Measurements from ENCODE around the gene KIF4B.
"Not testable (repeated sequence)": the region's sequence is repeated elsewhere in the genome, so short reads cannot be mapped to it uniquely, and the experiment has no call there.

Gene KIF4B, protein sequence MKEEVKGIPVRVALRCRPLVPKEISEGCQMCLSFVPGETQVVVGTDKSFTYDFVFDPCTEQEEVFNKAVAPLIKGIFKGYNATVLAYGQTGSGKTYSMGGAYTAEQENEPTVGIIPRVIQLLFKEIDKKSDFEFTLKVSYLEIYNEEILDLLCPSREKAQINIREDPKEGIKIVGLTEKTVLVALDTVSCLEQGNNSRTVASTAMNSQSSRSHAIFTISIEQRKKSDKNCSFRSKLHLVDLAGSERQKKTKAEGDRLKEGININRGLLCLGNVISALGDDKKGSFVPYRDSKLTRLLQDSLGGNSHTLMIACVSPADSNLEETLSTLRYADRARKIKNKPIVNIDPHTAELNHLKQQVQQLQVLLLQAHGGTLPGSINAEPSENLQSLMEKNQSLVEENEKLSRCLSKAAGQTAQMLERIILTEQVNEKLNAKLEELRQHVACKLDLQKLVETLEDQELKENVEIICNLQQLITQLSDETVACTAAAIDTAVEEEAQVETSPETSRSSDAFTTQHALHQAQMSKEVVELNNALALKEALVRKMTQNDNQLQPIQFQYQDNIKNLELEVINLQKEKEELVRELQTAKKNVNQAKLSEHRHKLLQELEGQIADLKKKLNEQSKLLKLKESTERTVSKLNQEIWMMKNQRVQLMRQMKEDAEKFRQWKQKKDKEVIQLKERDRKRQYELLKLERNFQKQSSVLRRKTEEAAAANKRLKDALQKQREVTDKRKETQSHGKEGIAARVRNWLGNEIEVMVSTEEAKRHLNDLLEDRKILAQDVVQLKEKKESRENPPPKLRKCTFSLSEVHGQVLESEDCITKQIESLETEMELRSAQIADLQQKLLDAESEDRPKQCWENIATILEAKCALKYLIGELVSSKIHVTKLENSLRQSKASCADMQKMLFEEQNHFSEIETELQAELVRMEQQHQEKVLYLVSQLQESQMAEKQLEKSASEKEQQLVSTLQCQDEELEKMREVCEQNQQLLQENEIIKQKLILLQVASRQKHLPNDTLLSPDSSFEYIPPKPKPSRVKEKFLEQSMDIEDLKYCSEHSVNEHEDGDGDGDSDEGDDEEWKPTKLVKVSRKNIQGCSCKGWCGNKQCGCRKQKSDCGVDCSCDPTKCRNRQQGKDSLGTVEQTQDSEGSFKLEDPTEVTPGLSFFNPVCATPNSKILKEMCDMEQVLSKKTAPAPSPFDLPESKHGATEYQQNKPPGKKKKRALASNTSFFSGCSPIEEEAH

DNA sequence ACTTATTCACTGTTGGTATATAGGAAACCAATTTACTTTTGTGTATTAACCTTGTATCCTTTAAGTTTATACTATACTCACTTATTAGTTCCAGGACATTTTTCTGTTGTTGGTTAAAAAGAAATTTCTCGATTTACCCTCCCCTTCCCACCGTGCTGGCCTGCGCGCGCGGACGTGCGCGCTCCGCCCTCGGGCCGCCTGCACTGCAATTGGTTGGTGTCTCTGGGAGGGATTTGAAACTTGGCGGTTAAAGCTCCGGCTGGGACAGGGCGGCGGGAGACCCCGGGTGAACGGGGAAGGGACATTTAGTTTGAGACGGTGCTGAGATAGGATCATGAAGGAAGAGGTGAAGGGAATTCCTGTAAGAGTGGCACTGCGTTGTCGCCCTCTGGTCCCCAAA, at the start of gene KIF4B:
Gene KIF4B (plus strand): TSS at position 230 of the 400 bp plus-strand sequence. CDS start 105 bp downstream, at position 335.
- DNase-seq, result no peak

DNA sequence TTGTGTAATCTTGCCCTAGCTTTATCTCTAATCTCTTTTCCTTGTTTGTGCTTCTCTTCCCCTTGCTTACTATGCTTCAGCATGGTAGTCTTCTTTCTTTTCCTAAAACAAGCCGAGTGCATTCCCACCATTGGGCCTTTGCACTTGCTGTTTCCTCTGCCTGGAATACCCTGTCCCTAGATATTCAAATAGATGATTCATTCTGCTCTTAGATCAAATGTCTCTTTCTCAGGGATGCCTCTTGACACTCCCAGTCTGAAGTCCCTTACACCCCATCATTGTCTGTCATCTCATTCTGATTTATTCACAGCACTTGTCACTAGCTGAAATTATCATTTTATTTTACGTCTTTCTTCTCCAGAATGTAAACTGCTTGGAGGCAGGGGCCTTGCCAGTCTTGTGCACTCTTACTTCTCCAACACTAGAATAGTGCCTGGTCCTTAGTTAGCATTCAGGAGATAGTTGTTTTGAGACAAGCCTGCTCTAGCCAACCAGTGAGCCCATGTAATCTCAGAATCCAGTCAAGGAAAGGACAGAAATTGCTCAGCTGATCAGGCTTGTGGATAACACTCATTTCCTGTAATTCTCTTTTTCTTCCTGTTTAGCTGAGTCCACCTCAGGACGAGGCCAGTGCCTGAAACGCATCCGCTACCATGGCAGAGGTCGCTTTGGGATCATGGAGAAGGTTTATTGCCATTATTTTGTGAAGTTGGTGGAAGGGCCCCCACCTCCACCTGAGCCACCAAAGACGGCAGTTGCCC, 47.3 kb upstream of the KIF4B start:
- DNase-seq, result no peak

DNA sequence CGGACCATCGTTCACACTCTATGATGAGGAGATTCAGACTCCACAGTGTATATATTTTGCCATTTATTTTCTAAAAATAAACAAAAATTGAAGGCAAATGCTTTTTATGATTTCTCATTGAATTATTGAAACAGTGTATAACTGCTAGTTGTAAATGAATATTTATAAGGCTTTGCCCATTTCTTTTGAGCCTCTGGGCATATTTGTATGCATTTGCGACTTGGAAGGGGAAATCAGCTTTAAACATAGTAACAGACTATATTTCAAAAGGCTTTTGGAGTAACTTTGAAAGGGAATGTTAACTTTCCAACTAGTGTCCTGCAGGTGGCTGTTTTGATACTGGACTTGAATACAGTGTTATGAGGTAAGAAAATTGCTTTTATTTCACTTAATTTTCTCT, 46.7 kb upstream of the KIF4B start:
- DNase-seq, result no peak

DNA sequence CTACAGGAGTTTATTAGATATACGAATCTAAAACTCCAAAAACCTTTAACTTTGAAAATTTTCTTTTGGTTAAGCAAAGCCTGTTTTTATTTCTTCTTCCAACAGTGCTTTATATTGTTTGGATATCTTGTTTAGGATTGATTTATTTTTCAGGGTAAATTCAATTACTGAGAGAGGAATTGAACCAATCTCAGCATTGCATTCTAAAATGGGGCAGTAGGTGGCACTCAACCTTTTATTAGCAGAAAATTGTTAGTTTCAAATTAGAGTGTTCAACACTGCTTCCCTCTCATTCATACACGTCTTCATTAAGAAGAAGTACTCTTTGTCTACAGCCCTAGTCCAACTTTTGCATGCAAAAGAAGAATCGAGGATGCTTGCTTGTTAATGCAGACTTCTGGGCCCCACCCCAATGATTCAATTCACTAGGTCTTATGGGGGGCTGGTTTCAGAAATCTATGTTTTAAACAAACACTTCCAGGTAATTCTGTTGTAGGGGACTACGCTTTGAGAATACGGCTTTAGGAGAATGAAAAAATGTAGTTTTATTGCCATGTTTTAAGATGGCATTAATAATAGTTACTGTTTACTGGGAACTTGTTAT, 46.0 kb upstream of the KIF4B start:
- no peak for DNase-seq

DNA sequence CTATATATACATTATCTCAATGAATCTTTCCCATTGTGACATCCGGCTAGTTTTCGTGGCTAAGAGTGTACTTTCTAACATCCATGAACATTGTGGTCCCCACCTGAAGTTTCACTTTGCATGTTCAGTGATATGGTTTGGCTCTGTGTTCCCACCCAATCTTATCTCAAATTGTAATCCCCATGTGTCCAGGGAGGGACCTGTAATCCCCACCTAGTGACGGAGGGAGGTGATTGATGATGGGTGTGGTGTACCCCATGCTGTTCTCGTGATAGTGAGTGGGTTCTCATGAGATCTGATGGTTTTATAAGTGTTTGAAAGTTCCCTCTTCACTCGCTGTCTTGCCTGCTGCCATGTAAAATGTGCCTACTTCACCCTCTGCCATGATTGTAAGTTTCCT, 44.6 kb upstream of the KIF4B start:
- DNase-seq, result no peak

DNA sequence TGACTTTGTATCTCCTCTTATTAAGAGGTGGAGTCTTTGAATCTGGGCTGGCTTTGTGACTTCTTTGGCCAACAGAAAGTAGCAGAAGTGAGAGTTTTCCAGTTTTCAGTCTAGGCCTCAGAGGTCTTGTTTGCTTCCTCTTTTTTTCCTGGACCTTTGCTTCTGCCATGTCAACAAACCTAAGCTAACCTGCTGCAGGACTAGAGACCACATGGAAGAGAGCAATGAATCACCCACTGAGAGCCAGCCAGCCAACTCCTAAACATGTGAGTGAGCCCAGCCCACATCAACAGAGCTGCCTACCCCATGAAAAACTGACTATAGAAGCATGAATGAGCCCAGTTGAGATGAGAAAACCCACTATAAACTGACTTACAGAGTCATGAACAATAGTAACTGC, 42.8 kb upstream of the KIF4B start:
- no peak for DNase-seq

DNA sequence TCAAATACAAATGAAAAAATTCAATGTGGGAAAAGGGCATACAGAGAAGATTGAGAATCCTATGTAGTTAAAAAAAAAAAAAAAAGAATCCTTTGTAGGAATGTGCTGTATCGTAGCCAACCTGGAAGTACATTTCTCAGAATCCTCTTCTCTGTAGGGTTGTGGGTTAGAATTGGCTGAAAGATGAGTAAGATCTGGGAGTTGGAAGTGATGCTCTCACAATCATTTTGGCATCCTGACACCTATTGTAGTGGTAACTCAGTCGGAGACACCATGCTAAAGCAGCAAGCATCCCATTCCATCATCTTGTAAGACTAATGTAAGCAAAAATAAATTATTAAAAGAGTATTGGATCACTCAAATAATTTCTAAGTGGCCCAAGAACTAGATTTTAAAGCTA, 42.1 kb upstream of the KIF4B start:
- no peak for DNase-seq

DNA sequence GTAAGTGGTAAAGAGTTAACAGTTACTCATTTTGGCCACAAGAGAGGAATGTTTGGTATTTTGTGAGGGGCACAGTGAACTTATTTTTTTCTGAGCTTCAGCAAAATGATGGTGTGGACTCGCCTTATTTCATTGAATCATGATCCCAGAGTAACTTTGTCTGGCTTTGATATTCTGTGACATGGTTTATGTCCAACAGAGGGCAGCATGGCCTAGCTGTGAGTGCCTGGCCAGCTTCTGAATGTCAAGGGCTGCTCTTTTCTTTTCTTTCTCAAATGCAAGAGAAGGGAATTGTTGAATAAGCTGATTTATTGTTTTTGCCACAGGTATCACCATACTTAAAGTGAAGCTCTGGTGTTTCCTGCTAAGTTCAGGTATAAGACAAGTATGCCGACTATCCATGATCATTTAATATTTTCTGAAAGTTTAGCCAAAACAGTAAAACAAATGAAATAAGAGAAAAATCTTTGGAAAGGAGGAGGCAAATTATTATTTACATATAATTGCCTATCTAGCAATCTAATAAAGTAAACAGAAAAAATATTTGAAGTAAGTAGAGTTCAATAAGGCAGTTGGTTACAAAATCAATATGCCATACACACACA, 41.0 kb upstream of the KIF4B start:
- DNase-seq, result no peak

DNA sequence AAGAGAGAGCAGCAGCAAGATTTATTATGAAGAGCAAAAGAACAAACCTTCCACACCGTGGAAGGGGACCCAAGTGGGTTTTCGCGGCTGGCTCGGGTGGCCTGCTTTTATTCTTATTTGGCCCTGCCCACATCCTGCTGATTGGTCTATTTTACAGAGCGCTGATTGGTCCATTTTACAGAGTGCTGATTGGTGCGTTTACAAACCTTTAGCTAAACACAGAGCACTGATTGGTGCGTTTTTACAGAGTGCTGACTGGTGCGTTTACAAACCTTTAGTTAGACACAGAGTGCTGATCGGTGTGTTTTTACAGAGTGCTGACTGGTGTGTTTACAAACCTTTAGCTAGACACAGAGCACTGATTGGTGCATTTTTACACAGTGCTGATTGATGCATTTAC, 37.5 kb upstream of the KIF4B start:
- DNase-seq, result not testable (repeated sequence)

DNA sequence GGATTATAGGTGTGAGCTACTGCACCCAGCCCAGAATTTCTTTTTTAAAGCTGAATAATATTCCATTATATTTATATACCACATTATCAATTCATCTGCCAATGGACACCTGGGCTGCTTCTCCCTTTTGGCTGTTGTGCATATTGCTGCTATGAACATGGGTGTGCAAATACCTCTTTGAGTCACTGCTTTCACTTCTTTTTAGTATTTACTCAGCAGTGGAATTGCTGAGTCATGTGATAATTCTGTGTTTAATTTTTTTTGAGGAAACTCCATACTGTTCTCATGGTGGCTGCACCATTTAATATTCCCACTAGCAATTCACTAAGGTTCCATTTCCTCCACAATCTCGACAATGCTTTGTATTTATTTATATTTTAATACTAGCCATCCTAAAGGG, 36.1 kb upstream of the KIF4B start:
- DNase-seq, result no peak

DNA sequence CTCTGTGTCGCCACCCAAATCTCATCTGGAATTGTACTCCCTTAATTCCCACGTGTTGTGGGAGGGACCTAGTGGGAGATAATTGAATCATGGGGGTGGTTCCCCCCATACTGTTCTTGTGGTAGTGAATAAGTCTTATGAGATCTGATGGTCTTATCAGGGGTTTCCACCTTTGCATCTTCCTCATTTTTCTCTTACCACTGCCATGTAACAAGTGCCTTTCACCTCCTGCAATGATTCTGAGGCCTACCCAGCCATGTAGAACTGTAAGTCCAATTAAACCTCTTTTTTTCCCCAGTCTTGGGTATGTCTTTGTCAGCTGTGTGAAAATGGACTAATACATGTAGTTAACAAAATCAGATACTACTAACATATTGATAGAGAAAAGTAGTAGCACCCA, 35.3 kb upstream of the KIF4B start:
- DNase-seq, result not testable (repeated sequence)

DNA sequence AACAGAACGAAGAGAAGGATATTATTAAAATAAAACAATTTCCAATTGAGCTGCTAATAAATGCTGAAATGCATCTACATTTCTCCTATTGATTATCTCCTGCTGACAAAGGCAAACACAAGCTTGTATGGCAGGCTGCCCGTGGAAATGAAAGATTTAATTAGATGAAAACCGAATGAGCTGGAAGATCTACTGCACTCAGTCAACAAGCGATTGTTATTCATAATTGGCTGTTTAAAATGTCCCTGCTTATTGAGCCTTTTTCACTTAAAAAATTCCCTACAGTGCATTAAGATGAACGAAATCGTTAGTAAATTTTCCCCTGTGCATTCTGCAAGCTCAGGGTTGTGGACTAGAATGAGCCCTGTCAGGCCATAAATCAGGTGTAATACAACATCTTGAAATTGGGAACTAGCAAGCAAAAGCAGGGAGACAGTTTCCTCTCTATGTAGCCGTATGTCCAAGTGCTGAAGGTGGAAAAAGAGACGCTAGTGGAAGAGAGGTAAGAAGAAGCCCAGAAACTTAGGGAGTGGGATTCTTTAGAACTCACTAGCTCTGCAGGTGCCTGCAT, 28.5 kb upstream of the KIF4B start:
- DNase-seq, result no peak

DNA sequence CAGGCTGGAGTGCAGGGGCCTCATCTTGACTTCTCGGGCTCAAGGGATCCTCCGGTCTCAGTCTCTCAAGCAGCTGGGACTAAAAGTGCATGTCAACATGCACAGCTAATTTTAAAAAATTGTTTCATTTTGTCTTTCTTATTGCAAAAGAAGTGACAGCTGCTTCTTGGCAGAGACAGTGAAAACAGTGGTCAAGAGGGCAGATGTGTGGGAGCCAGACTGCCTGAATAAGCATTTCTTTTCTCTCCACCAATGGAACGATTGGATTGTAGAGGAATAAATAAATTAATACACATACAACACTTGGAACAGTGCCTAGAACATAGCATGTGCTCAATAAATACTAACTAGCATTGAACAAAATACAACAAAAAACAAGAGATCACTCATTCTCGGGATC, 27.4 kb upstream of the KIF4B start:
- no peak for DNase-seq

DNA sequence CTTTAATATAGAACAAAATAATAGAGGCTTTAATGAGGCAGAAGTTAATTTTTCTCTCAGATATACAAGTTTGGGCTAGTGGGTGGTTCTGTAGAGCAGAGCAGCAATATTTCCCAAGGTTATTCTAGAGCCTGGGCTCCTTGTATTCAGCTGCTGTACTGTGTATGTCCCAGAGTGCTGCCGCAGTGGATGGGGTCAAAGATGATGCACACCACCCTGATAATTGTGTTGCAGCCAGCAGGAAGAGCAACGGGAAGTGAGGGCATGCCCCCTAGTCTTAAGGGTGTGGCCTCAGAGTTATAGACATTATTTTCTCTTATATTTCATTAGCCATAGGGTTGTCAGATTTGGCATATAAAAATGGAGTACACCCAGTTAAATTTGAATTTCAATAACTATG, 23.9 kb upstream of the KIF4B start:
- no peak for DNase-seq

DNA sequence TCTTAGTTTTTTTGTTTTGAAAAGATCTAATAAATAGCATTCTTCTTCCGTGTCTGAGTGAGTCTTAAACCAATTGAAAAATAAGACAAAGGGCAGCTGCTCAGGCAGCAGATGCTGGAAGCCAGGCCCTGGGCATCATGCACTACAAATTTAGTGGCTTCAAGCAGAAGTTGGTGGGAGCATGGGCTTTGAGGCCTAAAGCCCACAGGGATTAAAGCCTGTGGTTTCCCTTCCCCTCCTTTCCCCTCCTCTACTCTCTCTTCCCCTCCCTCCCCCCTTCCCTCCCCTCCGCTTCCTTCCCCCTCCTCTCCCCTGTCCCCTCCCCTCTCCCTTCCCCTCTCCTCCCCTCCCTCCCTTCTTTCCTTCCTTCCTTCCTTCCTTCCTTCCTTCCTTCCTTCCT, 20.1 kb upstream of the KIF4B start:
- DNase-seq, result no peak

DNA sequence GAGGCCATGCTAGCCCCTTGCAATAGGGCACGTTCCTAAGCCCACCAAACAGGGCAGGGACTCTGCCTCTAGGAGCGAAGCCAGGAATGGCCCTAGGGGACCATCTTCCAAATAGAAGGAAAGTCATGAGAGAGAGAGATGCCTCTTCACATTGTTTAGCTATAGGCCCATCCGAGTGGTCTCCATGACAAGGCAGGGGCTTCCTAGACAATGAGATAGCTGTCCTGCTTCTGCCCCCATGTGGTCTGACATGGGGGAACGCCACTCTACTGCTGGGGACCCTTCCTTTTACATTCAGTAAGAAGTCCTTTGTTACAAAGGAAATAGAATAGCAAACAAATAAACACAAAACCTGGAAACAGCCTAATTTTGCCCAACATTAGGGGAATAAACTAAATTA, 17.9 kb upstream of the KIF4B start:
- DNase-seq, result no peak

DNA sequence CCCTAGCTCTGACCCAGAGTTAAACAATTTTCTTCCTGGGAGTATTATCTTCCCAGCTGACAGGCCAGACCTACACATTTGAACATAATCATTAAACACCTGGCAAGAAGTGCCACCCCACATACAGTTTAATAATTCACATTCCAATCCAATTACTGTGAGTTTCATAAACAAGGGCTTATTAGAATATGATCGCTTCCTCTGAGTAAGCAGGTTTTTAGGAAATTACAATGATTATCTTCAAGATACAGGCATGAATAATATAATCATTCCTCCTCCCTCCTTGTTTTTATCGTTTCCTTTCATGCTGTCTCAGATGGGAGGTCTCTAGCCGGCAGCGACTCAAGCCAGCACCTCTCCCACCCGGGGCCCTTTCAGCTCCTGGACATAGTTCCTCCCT, 15.8 kb upstream of the KIF4B start:
- no peak for DNase-seq

DNA sequence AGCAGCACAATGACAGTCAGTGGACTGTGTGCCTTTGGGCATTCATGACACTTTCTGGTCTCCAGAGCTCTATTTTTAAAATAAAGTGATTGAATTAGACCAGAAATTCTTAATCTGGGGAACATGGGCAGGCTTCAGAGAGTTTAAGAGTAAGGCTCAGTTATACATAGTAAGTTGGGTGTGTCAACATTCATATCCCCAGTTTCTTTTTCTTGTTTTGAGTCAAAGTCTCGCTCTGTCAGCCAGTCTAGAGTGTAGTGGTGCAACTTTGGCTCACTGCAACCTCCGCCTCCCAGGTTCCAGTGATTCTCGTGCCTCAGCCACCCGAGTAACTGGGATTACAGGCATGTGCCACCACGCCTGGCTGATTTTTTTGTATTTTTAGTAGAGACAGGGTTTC, 13.7 kb upstream of the KIF4B start:
- DNase-seq, result no peak

DNA sequence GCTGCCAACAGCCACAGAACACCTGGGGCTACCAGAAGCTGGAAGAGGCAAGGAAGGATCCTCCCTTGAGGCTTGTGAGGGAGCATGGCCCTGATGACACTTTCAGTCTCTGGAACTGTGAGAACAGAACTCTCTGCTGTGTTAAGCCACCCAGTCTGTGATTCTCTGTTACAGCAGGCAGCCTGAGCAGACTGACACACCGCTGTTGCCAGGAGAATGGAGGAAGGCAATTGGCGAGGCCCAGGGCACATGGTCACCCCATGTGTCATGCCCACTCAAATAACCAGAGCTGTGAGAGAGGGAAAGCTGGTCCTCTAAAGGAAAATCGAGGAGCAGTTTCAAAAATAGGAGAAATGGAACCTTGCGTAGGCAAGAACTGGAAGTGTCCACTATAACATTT, 12.0 kb upstream of the KIF4B start:
- DNase-seq, result no peak

DNA sequence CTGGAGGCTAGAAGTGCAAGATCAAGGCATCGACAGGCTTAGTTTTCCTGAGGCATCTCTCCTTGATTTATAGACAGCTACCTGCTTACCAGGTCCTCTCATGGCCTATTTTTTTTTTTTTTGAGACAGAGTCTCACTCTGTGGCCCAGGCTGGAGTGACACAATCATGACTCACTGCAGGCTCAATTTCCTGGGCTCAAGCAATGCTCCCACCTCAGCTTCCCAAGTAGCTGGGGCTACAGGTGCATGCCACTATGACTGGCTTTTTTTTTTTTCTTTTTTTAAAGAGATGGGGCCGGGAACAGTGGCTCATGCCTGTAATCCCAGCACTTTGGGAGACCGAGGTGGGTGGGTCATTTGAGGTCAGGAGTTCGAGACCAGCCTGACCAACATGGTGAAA, 10.8 kb upstream of the KIF4B start:
- DNase-seq, result not testable (repeated sequence)

DNA sequence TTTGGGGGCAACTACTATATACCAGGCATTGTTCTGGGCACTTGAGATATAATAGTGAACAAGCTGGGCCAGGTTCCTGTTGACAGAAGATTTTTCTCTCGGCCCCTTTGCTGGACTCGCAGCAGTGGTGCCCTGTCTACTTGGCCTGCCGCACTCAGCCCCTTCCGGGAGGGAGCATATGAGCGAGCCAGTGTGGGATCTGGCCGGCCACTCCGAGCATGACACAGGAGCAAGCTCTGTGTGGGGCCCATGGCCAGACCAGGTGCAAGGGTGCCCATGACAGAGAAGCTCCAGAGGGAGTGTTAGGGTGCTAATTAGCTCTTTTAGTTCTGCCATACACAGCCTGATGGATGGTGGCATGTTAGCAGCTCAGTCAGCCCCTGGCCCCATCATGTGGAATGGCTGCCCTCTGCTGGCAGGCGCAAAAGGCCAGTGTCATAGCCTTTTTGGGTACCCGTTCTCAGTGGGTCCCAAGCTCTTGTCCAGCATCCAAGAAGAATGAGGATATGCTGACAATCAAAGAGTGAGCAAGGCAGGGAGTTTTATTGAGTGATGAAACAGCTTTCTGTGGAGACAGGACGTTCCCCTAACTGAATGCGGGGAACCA, 9.3 kb upstream of the KIF4B start:
- no peak for DNase-seq

All from activated CD4-positive, CD25-positive, alpha-beta regulatory T cell treated with anti-CD3 and anti-CD28 coated beads, Interleukin-2, amount 50 U/mL, for 72 hours (primary cell).